Adrenal gland (tissue), 5 donors: ENCODE measurements around the gene TRIM47.
A peak's percentile ranks its signal among the peaks of the same experiment; 100 is the strongest.

ENCODE experiments used
- POLR2A ChIP-seq, 2 donors: fragments of 450-650 bp; IDR thresholded peaks; one replicate each; pipeline ENCODE4 v1.6.1; 2017; ENCODE audit warnings: antibody characterized with exemption in 2 of 2, mild to moderate bottlenecking in 2 of 2, moderate library complexity in 1 of 2
- TF ChIP-seq, protein P1 (sequence below), 6 experiments: fragments of 450-650 bp in 4 of 6; fragments of 200-600 bp in 2 of 6; sonication (generic) in 1 of 6; IDR thresholded peaks; 1 replicate in 5 of 6; 2 replicates in 1 of 6; pipeline versions ENCODE4 v1.5.1 to v1.8.0; 2016 to 2021; ENCODE audit warnings: antibody characterized with exemption in 6 of 6, mild to moderate bottlenecking in 2 of 6, moderate library complexity in 1 of 6
- donor health status: DM: no; HTN: no; CAD: no.

DNA sequence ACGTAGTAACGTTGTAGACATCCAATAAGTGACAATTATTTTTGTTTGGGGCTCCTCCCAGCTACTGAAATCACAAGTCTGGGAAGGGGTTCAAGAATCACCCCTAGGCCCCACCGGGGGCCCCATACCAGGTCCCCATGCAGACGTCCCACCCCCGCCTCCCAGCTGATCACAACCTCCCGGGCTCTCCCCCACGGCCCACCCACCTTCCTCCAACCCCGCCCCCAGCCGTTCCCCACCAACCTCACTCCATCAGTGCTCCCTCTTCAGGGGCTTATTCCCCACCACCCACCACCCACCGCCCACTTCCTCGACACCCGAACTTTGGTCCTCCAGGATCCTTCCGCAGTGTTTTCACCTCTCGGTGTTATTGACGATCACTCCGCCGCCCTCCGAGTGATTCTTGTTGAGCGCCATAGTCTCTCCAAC, 23.5 kb downstream of the TRIM47 start:
- TF ChIP-seq, protein P1, sequence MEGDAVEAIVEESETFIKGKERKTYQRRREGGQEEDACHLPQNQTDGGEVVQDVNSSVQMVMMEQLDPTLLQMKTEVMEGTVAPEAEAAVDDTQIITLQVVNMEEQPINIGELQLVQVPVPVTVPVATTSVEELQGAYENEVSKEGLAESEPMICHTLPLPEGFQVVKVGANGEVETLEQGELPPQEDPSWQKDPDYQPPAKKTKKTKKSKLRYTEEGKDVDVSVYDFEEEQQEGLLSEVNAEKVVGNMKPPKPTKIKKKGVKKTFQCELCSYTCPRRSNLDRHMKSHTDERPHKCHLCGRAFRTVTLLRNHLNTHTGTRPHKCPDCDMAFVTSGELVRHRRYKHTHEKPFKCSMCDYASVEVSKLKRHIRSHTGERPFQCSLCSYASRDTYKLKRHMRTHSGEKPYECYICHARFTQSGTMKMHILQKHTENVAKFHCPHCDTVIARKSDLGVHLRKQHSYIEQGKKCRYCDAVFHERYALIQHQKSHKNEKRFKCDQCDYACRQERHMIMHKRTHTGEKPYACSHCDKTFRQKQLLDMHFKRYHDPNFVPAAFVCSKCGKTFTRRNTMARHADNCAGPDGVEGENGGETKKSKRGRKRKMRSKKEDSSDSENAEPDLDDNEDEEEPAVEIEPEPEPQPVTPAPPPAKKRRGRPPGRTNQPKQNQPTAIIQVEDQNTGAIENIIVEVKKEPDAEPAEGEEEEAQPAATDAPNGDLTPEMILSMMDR (IDR thresholded peaks at IDR 0.05) = no peak
- peak in 1 of 2 donors; percentile 58 for TF ChIP-seq POLR2A (IDR thresholded peaks at IDR 0.05)
